GM18861 (cell line): ENCODE measurements around the gene CHTF18.

Experiments
- ATAC-seq: cut with Tn5 transposase; IDR thresholded peaks from one replicate; pipeline ENCODE4 v1.9.1; 2021; ENCODE audit not compliant: unreplicated experiment

CHTF18 gene

GRCh38 chr16:760065-760464, 28.4 kb upstream of the CHTF18 start:
- no peak for ATAC-seq

DNA sequence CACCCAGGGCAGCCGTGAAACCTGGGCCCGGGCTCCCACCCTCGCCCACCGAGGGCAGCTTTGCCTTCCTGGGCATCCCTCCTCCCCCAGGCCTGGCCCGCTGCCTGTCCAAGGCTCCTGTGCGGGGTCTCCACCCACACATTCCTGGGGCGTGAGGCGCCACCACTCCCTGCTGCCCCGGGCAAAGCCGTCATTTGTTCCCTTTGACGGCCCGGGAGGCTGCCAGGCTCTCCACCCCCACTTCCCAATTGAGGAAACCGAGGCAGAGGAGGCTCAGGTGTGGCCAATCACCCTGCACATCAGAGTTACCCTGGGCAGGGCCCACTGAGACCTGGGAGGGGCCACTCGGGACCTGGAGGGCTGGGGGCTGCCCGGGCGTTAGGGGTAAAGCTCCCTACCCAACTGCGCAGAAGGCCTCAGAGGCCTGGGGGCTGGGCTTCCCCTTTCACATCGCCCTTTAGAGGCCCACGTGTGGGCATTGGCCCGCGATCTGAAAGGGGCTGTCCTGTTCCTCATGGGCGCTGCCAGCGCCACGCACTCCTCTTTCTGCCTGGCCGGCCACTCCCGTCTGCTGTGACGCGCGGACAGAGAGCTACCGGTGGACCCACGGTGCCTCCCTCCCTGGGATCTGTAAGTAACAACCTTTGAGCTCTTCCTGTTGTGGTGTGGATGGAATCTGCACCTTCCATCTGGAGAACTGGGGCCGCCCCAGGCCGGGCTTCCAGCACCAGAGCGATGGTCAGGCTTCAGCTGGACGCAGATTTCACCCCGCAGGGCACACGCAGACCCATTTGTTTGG, 27.7 kb upstream of the CHTF18 start, which contains the start of gene MSLN:
Gene MSLN (plus strand): TSS at position 190 of the 799 bp plus-strand sequence. CDS start 1,947 bp downstream, outside the sequence.
- no peak for ATAC-seq

DNA sequence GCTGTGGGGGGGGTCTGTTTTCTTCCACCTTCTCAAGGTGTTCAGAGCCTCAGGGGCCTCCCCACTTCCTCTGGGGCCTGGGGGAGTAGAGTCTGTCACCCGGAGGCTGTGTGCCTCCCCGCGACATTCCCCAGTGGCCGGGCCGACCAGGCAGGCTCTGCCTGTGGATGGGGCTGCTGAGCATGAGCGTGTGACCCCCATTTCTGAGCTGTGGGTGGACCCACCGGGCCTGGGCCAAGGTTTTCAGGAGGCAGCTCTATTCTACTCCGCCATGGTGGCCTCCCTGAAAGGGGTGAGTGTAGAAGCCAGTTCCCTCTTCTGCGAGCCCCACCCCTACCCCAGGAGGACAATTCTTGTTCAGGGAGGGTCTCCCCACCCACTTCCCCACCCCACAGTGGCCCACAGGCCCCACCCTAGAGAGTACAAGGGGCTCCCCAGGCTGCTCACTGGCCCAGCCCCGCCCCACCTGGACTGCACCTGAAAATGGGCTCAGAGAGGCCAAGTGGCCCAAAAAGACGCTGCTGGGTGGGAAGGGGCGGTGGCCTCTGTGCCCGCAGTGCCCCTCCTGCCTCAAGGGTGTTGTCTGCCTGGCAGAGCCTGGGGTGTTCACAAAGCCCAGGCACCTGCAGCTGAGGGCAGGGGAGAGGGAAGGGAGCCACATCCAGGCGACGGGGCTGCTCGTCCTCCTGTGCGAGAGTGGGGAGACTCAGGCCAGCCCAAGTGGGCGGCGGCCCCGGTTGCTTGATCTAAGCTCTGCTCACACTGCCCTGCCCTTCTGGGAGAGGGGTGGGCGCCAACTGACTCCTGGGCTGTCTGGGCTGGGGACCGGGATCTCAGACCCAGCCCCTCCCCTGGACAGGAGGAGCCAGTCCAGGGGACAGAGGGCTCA, 26.6 kb upstream of the CHTF18 start:
- no peak for ATAC-seq

DNA sequence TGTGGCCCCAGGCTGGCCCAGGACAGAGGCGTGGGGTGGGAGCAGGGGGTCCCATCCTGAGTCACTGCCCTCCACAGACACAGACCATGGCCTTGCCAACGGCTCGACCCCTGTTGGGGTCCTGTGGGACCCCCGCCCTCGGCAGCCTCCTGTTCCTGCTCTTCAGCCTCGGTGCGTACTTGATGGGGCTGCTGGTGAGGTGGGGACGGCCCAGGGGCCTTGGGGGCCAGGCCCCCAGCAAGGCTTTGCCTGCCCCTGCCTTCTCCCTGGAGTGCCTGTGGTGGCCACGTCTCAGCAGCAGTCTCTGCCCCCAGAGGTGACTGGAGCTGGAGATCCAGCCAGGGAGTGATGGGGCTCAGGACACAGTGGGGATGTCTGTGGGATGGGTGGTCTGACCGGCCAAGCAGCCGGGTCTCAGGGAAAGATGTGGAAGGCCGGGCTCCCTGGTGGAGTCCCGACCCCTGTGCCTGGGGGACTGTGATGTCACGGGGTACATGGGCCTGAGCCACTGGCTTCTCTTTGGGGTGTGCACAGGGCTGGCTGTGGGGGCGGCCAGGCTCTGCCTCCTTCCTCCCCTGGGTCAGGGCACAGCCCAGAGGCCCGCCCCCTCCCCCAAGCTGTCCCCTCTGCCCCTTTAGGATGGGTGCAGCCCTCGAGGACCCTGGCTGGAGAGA, 25.7 kb upstream of the CHTF18 start:
- no peak for ATAC-seq

DNA sequence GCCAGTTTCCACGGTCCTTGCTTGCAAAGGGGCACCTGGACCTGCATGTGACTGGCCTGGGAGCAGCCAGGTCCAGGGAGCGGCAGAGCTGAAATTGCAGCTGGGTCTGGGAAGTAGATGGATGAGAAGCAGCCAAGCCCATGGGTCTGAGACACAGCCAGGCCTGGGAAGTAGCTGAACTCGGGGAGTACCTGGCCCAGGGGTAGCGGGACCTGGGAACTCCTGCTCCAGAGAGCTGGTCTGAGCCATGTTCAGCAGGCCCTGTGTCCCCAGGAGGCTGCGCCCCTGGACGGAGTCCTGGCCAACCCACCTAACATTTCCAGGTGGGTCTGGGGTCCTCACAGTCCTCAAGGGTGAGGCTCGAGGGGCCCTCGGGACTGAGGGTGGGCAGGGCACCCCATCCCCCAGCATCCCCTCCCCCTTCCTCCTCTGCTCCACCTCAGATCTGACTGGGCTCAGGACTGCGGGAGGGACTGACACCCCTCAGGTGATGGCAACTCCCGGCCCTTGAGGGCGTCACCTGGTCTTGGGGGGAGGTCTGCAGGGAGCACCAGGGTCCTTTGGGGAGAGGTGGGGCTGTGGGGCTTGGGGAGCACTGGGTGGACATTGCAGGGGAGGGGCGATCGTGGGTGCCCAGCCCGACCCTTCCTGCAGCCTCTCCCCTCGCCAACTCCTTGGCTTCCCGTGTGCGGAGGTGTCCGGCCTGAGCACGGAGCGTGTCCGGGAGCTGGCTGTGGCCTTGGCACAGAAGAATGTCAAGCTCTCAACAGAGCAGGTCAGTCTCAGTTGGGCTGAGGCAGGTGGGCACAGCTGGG, 24.8 kb upstream of the CHTF18 start:
- no peak for ATAC-seq

DNA sequence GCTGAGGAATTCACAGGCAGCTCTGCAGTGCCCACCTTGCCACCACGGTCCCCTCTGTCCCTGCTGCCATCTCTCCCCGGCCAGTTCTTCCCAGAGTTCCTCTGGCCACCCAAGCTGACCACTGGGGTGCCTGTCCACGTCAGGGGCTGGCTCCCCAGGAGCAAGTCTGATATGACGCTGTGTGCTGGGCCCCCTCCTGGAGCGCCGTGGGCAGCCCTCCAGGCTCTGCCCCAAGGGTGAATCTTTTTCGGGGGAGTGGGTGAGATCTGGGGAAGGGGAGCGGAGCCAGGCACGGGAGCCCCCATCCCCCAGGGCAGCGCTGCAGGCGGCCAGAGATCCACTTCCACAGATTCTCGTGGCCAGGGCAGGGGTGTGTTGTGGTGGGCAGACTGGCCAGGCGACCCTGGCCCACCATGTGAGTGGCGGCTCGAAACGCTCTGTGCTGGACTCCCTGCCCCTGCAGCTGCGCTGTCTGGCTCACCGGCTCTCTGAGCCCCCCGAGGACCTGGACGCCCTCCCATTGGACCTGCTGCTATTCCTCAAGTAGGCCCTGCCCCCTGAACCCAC, 24.2 kb upstream of the CHTF18 start:
- ATAC-seq, result no peak

DNA sequence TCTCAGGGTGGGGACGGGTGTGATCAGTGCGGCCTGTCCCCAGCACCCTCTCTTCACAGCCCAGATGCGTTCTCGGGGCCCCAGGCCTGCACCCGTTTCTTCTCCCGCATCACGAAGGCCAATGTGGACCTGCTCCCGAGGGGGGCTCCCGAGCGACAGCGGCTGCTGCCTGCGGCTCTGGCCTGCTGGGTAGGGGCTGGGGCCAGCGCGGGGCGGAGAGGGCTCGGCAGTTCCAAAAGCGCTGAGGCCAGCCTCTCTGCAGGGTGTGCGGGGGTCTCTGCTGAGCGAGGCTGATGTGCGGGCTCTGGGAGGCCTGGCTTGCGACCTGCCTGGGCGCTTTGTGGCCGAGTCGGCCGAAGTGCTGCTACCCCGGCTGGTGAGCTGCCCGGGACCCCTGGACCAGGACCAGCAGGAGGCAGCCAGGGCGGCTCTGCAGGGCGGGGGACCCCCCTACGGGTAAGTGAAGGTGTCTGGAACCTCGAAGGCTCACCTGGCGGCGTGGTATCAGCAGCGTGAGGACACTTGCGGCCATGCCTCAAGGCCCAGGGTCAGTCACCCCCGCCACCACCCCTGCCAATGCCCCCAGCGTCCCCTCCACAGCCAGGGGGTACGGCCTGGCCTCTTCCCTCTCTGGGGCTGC, 23.5 kb upstream of the CHTF18 start:
- no peak for ATAC-seq

DNA sequence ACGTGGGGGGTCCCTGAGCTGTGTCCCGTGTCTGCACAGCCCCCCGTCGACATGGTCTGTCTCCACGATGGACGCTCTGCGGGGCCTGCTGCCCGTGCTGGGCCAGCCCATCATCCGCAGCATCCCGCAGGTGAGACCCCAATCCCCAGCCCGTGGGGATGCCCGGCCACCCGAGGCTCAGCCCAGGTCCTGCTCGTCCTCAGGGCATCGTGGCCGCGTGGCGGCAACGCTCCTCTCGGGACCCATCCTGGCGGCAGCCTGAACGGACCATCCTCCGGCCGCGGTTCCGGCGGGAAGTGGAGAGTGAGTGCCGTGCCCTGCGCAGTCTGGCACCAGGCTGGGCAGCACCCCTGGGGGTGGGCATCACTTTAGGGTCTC, 22.9 kb upstream of the CHTF18 start:
- no peak for ATAC-seq

- no peak for ATAC-seq
Observed at GRCh38 chr16:766008-766819, 22.2 kb upstream of the CHTF18 start.

- ATAC-seq, result no peak
Observed at GRCh38 chr16:766820-767640, 21.4 kb upstream of the CHTF18 start.

DNA sequence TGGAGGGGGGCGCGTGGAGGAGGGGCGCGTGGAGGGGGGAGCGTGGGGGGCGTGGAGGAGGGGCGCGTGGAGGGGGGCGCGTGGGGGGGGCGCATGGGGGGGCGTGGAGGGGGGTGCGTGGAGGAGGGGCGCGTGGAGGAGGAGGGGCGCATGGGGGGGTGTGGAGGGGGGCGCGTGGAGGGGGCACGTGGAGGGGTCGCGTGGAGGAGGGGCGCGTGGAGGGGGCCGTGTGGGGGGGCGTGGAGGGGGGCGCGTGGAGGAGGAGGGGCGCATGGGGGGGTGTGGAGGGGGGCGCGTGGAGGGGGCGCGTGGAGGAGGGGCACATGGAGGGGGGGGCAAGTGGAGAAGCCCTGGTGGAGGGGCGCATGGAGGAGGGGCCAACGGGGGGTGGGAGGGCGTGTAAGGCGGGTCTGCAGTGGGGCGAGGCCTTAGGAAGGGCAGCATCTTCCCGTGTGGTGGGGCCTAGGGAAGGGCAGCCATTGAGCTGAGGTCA, 20.6 kb upstream of the CHTF18 start:
- no peak for ATAC-seq

DNA sequence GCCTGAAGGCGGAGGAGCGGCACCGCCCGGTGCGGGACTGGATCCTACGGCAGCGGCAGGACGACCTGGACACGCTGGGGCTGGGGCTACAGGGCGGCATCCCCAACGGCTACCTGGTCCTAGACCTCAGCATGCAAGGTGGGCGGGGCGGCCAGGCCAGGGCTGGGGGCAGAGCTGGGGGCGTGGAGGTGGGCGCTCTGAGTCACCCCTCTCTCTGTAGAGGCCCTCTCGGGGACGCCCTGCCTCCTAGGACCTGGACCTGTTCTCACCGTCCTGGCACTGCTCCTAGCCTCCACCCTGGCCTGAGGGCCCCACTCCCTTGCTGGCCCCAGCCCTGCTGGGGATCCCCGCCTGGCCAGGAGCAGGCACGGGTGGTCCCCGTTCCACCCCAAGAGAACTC, 20.0 kb upstream of the CHTF18 start:
- ATAC-seq, result no peak

DNA sequence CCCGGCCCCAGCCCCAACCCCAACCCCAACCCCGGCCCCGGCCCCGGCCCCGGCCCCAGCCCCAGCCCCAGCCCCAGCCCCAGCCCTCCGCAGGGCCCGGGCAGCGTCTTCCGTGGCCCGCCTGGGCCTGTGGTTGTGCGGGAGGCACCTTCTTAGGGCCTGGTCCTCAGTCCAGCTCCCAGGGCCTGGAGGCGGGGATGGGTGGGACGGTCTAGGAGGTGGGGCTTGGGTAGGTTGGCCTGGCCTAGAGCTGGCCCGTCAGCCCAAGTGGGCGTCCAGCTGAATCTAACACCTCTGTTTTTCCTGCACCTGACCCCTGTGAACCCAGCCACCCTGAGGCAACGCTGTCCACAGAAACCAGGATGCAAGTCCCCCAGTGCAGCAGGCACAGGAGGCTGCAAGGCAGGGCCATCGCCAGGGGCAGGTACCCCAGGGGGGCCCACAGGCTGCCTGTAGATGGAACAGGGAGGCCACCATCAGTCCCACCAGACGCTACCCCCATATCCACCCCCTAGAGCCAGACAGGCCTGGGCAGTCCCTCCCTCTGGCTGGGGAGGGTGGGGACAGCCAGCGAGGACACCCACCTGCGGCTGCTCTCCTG, 19.1 kb upstream of the CHTF18 start:
- ATAC-seq, result no peak

DNA sequence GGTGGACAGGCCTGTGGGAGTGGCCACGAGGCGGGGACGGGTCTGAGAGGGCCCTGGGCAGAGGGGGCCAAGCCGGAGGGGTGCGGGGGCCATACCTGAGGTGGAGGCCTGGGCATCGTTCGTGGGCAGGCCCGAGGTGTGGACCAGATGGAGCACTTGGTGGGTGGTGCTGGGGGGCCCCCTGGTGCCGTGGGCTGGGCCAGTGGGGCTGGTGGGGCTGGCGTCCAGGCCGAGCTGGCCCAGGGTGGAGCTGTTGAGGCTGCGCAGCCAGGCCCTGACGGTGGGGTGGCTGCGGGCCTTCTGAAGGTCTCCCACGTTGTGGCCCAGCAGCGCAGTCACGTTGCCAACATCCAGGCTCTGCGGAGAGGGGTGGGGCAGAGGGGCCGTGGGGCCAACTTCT, 18.5 kb upstream of the CHTF18 start:
- no peak for ATAC-seq

- ATAC-seq, result no peak
Observed at GRCh38 chr16:770411-770810, 18.0 kb upstream of the CHTF18 start.

- ATAC-seq, result no peak
Observed at GRCh38 chr16:772959-773358, 15.5 kb upstream of the CHTF18 start.
